ENCODE results near the gene ST8SIA1. TPM values are rescaled to one million over a fixed set of nuclear protein-coding genes. Genes with fewer than 3 reads are reported as not detected.

The ST8SIA1 gene
- total and polyA plus RNA-seq, 2 of the 8 experiments (the other 6 are each of a cell fraction or from before 2014, with no cell fraction given) = 1.9 to 4.4 TPM

GRCh38 chr12:22169376-22169775 is 165.1 kb downstream of the ST8SIA1 start:
- POLR2A ChIA-PET (ENCODE audit: partially characterized antibody) = interaction anchor here (0.6 kb wide), 1 partner anchor 788 kb away, joined by 3 read pairs; no protein-coding TSS in a partner anchor
- CTCF ChIA-PET (ENCODE audit: partially characterized antibody) = interaction anchor here (1.5 kb wide), 1 partner anchor 87 kb away, joined by 3 read pairs; no protein-coding TSS in a partner anchor
- H4K8ac ChIP-seq (ENCODE audit: extremely low read depth, insufficient read depth, low read length) = no peak overlapping the region
- no peak overlapping the region for H3K9ac ChIP-seq (replicated peaks in 1 of 4; ENCODE audit: extremely low read depth in 1 of 4, low read depth in 3 of 4, low read length in 3 of 4)
- H4K5ac ChIP-seq (ENCODE audit: insufficient read length, low read depth, low read length) = no peak overlapping the region
- no peak overlapping the region for H2BK12ac ChIP-seq (ENCODE audit: low read depth, low read length)
- DNase-seq (ENCODE audit: low read depth in 1 of 2, low spot score in 2 of 2) (no peak), FAIRE-seq (no peak)
- H3K4ac ChIP-seq (replicated peaks; ENCODE audit: insufficient read length, low read depth, low read length) = no peak overlapping the region
- no peaks in the 10 kb centered on the region for H3K4me1 ChIP-seq (replicated peaks in 1 of 4; ENCODE audit: control insufficient read depth in 3 of 4, insufficient read depth in 4 of 4, low read length in 3 of 4)
- no peak overlapping the region for H3K4me3 ChIP-seq (ENCODE audit: extremely low read depth in 1 of 4, insufficient read depth in 2 of 4, low read depth in 3 of 4, low read length in 4 of 4)
- H3K18ac ChIP-seq (ENCODE audit: extremely low read depth, low read length) = no peak overlapping the region
- H3K36me3 ChIP-seq (ENCODE audit: control insufficient read depth in 2 of 4, insufficient read depth in 4 of 4, low read length in 3 of 4) = no peaks in the 10 kb centered on the region
- no peaks in the 10 kb centered on the region for H4K20me1 ChIP-seq (replicated peaks in 1 of 2; ENCODE audit: control insufficient read depth in 1 of 2, insufficient read depth in 2 of 2, low read length in 2 of 2)
- H3K56ac ChIP-seq (replicated peaks; ENCODE audit: insufficient read length, low read depth, low read length) = no peak overlapping the region
- no peak overlapping the region for H2BK20ac ChIP-seq (ENCODE audit: low read length)
- no peak overlapping the region for H3K23ac ChIP-seq (ENCODE audit: insufficient read length)
- H2AFZ ChIP-seq (ENCODE audit: low read length) = no peak overlapping the region
- H2BK5ac ChIP-seq (ENCODE audit: low read depth, low read length) = no peak overlapping the region
- no peak overlapping the region for H4K91ac ChIP-seq (replicated peaks; ENCODE audit: insufficient read length, low read length)
- H3K27ac ChIP-seq (ENCODE audit: low read depth, low read length) = no peak overlapping the region
- H3K4me2 ChIP-seq (ENCODE audit: insufficient read depth in 1 of 2, low read depth in 2 of 2, low read length in 2 of 2) = no peak overlapping the region
- H2BK120ac ChIP-seq (replicated peaks; ENCODE audit: low read depth, low read length) = no peak overlapping the region
- no peaks in the 10 kb centered on the region for H3K79me2 ChIP-seq (ENCODE audit: control insufficient read depth in 1 of 2, insufficient read depth in 2 of 2, low read length in 2 of 2)
- no peak overlapping the region for H2AK5ac ChIP-seq (ENCODE audit: low read depth, low read length)
- H3K27me3 ChIP-seq (replicated peaks in 1 of 4; ENCODE audit: control insufficient read depth in 3 of 4, extremely low read depth in 1 of 4, insufficient read depth in 3 of 4, low read length in 3 of 4) = no peaks in the 10 kb centered on the region
- no peak overlapping the region for H3K14ac ChIP-seq (ENCODE audit: insufficient read length)
- no peaks in the 10 kb centered on the region for H3K9me3 ChIP-seq (ENCODE audit: insufficient read depth in 2 of 2, low read depth in 1 of 2, low read length in 1 of 2)
- H3K79me1 ChIP-seq (ENCODE audit: low read depth, low read length) = no peaks in the 10 kb centered on the region
- no peaks in the 10 kb centered on the region for H3K23me2 ChIP-seq (ENCODE audit: low read depth, low read length)
- no peak overlapping the region for H2BK15ac ChIP-seq (ENCODE audit: low read length)
- TF ChIP-seq TEAD4 (IDR thresholded peaks at IDR 0.05; ENCODE audit: low read depth, low read length) = no peak
- no peak for TF ChIP-seq RFX5 (IDR thresholded peaks at IDR 0.05; ENCODE audit: borderline replicate concordance, low read depth, low read length)
- no peak for TF ChIP-seq CHD1 (IDR thresholded peaks at IDR 0.05; ENCODE audit: low read depth, low read length)
- no peak for TF ChIP-seq CBX8 (IDR thresholded peaks at IDR 0.05; ENCODE audit: borderline replicate concordance, low read depth, low read length)
- no peak for TF ChIP-seq YY1 (IDR thresholded peaks at IDR 0.05; ENCODE audit: low read depth, low read length)
- no peak for TF ChIP-seq RXRA (IDR thresholded peaks at IDR 0.05; ENCODE audit: insufficient read depth, low read depth, low read length)
- TF ChIP-seq SIRT6 (IDR thresholded peaks at IDR 0.05; ENCODE audit: low read length) = no peak
- TF ChIP-seq EGR1 (IDR thresholded peaks at IDR 0.05; ENCODE audit: borderline replicate concordance, low read depth, low read length) = no peak
- TF ChIP-seq MAFK (IDR thresholded peaks at IDR 0.05; ENCODE audit: low read depth, low read length) = no peak
- TF ChIP-seq POU5F1 (IDR thresholded peaks at IDR 0.05; ENCODE audit: low read depth, low read length) = no peak
- no peak for TF ChIP-seq SIN3A (conservative IDR thresholded peaks at IDR 0.05 in 1 of 2, IDR thresholded peaks at IDR 0.05 in 1 of 2; ENCODE audit: low read depth in 1 of 2, low read length in 2 of 2)
- TF ChIP-seq SP1 (IDR thresholded peaks at IDR 0.05; ENCODE audit: low read depth, low read length) = no peak
- no peak for TF ChIP-seq CBX5 (IDR thresholded peaks at IDR 0.05; ENCODE audit: low read depth, low read length)
- TF ChIP-seq, protein P1, sequence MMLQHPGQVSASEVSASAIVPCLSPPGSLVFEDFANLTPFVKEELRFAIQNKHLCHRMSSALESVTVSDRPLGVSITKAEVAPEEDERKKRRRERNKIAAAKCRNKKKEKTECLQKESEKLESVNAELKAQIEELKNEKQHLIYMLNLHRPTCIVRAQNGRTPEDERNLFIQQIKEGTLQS (IDR thresholded peaks at IDR 0.05; ENCODE audit: insufficient read depth, low read depth, low read length) = no peak
- no peak for TF ChIP-seq SIX5 (IDR thresholded peaks at IDR 0.05; ENCODE audit: low read depth, low read length)
- TF ChIP-seq RAD21 (IDR thresholded peaks at IDR 0.05 in 1 of 2, conservative IDR thresholded peaks at IDR 0.05 in 1 of 2; ENCODE audit: low read depth in 2 of 2, low read length in 2 of 2) = no peak
